Ovary (tissue), 9 donors: ENCODE results near the gene FRMD4A. TPM values are rescaled to one million over a fixed set of nuclear protein-coding genes. Genes with fewer than 3 reads are reported as not detected.

Experiments
- DNase-seq, 5 donors: peaks; one replicate each; pipeline ENCODE4 v3.0.0-alpha.2; 2019 to 2020
- H3K27ac ChIP-seq, 2 donors: fragments of 200-600 bp; one replicate each; pipeline versions ENCODE4 v1.5.1 to v1.8.0; 2019 to 2022
- H3K27me3 ChIP-seq: fragments of 200-600 bp; one replicate; pipeline ENCODE4 v1.8.0; 2022
- H3K36me3 ChIP-seq: fragments of 200-600 bp; sonication (generic); one replicate; pipeline ENCODE4 v1.5.1; 2019
- H3K4me1 ChIP-seq: one replicate; pipeline ENCODE4 v1.8.1; 2013; ENCODE audit warnings: mild to moderate bottlenecking, moderate library complexity; ENCODE audit not compliant: insufficient read depth
- H3K4me3 ChIP-seq: fragments of 200-600 bp; sonication (generic); one replicate; pipeline ENCODE4 v1.5.1; 2017
- H3K9me3 ChIP-seq, 2 donors: fragments of 200-600 bp in 1 of 2; sonication (generic) in 1 of 2; one replicate each; pipeline versions ENCODE4 v1.5.1 to v1.8.1; 2013 to 2019; ENCODE audit warnings: mild to moderate bottlenecking in 1 of 2, moderate library complexity in 1 of 2
- EP300 ChIP-seq: sonication (generic); formaldehyde crosslinking; IDR thresholded peaks from one replicate; pipeline ENCODE4 v1.6.1; 2017; ENCODE audit warnings: antibody characterized with exemption
- POLR2A ChIP-seq: fragments of 450-650 bp; IDR thresholded peaks from one replicate; pipeline ENCODE4 v1.6.1; 2017; ENCODE audit warnings: antibody characterized with exemption, mild to moderate bottlenecking, moderate library complexity
- WGBS, 3 donors: extraction: QIAGEN DNeasy Blood & Tissue Kit in 1 of 3; methylation state at CpG; one replicate each; pipeline versions ENCODE4 v1.1.5 to v1.1.7; 2013 to 2017; 5-methylcytosine and 5-hydroxymethylcytosine counted together
- intact Hi-C, 4 donors: fragments of 100-400 bp; cut with DNase I; formaldehyde crosslinking; loops; one replicate each; pipeline versions ENCODE4 v1.11.0 to v1.15.1; 2022 to 2023
- polyA plus RNA-seq, 2 donors: library from polyadenylated mRNA; stranded (reverse); fragments of 200-250 nt in 1 of 2; fragments of 350-450 nt in 1 of 2; fragmentation: Illumina TruSeq in 1 of 2; extraction: RNeasy Lipid Tissue Mini Kit (QIAGEN cat#74804) in 1 of 2; gene quantifications; one replicate each; pipeline ENCODE4 v1.2.3, GENCODE V29; 2013 to 2014
- total RNA-seq, 7 donors: library from RNA; depleted of rRNA in 2 of 7; stranded (reverse); fragments of >200 nt in 2 of 7; fragmentation: NEBNext Ultra II Directional in 3 of 7; extraction: Animal tissue kit (Norgen Biotek cat#: 25700) in 3 of 7; gene quantifications; one replicate each; pipeline versions ENCODE4 v1.1.0 to v1.2.4, GENCODE V29; 2016 to 2023
- TF ChIP-seq, protein P1 (sequence below), 3 donors: fragments of 450-650 bp in 2 of 3; fragments of 200-600 bp in 1 of 3; IDR thresholded peaks; one replicate each; pipeline versions ENCODE4 v1.5.1 to v1.8.0; 2016 to 2022; ENCODE audit warnings: antibody characterized with exemption in 3 of 3, mild to moderate bottlenecking in 1 of 3
- donor health status: DM: no; HTN: no; CAD: no; lungs with moderate emphysema.
- donor health status: DM: no; HTN: no; CAD: no.
- donor health status: Bipolar disorder and iron deficiency.
- donor health status: DM: yes; HTN: yes; CAD: no.
- donor health status: DM: no; HTN: no; CAD: no.
- donor health status: DM: yes; HTN: yes; CAD: no.

FRMD4A gene
- total and polyA plus RNA-seq, 9 donors, result 5.5 to 24.7 (median 11.3) TPM

DNA sequence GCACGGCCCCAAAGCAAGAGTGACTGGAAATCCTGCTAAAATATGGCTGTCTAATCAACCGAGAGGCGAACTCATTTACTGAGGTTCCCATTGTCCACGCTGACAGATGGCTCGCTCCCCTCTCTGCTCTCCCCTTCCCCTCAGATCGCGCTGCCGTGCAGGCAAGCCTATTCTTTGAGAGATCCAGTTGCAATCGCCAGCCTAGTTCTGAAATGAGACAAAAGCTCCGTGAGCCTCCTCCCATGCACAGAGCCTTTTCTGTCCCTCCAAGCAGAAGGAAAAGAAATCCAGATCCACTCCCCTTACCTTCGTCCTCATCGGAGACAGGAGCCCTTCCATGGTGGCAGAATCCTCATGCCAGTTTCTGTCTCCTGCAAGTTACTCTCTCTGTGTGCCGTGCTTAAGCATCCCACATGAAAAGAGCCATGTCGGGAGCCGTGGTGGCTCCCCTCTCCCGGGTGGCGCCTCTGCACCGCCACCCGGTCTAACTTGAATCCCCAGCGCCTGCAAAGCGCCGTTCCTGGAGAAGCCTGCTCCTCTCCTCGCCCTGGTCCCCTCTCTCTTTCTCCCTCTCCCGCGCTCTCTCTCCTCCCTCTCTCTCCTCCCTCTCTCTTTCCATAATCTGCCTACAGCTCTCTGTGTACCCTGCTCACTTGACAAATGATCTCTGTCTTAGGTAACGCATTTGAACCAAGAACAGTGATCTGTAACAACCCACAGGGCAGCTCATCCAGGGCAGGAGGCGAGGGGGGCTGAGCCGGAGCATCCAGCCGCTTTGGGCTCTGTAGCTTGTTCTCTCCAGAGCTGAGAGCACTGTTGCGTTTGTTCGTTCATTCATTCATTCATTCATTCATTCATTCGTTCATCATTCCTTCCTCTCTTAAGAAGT, 156.8 kb downstream of the FRMD4A start:
- no peak overlapping the region for H3K27ac ChIP-seq
- peak overlapping the region; percentile 25 for H3K4me3 ChIP-seq
- TF ChIP-seq, protein P1, sequence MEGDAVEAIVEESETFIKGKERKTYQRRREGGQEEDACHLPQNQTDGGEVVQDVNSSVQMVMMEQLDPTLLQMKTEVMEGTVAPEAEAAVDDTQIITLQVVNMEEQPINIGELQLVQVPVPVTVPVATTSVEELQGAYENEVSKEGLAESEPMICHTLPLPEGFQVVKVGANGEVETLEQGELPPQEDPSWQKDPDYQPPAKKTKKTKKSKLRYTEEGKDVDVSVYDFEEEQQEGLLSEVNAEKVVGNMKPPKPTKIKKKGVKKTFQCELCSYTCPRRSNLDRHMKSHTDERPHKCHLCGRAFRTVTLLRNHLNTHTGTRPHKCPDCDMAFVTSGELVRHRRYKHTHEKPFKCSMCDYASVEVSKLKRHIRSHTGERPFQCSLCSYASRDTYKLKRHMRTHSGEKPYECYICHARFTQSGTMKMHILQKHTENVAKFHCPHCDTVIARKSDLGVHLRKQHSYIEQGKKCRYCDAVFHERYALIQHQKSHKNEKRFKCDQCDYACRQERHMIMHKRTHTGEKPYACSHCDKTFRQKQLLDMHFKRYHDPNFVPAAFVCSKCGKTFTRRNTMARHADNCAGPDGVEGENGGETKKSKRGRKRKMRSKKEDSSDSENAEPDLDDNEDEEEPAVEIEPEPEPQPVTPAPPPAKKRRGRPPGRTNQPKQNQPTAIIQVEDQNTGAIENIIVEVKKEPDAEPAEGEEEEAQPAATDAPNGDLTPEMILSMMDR (IDR thresholded peaks at IDR 0.05), result no peak
- TF ChIP-seq POLR2A (no peak), EP300 (no peak)
- H3K27me3 ChIP-seq, result no peaks in the 10 kb centered on the region
- WGBS, 3 donors, result 1 to 2% (median 1%) methylated on average over 32 of the region's 32 CpGs
- no peaks in the 10 kb centered on the region for H3K36me3 ChIP-seq
- peak in 1 of 5 donors; percentile 20 for DNase-seq
- intact Hi-C loops, result no loop called here
- no peaks in the 10 kb centered on the region for H3K4me1 ChIP-seq
- H3K9me3 ChIP-seq, result no peaks in the 10 kb centered on the region

DNA sequence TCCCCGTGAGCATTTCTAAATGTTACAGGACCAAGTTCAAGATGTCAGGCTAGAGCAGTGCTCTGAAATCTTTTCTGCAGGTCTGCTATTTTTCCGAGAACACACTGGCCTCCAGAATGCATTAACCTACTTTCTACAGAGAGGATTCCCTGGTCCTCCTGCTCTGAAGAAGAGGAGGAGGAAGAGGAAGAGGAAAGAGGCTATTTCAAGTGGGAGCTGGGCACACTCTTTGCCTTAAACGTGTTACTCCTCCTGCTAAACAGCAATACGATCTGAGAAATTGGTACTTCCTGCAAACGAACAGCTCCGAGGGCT, 157.4 kb downstream of the FRMD4A start:
- Histone ChIP-seq H3K27ac (no peak overlapping the region), H3K27me3 (no peaks in the 10 kb centered on the region), H3K4me1 (no peaks in the 10 kb centered on the region), H3K36me3 (no peaks in the 10 kb centered on the region), H3K4me3 (peak overlapping the region; percentile 25), H3K9me3 (no peaks in the 10 kb centered on the region)
- 1 to 2% (median 1%) methylated on average over 6 of the region's 6 CpGs for WGBS, 3 donors
- intact Hi-C loops, result no loop called here
- TF ChIP-seq, protein P1 (IDR thresholded peaks at IDR 0.05), result no peak
- TF ChIP-seq EP300, result no peak
- TF ChIP-seq POLR2A, result no peak
- DNase-seq, result no peak

DNA sequence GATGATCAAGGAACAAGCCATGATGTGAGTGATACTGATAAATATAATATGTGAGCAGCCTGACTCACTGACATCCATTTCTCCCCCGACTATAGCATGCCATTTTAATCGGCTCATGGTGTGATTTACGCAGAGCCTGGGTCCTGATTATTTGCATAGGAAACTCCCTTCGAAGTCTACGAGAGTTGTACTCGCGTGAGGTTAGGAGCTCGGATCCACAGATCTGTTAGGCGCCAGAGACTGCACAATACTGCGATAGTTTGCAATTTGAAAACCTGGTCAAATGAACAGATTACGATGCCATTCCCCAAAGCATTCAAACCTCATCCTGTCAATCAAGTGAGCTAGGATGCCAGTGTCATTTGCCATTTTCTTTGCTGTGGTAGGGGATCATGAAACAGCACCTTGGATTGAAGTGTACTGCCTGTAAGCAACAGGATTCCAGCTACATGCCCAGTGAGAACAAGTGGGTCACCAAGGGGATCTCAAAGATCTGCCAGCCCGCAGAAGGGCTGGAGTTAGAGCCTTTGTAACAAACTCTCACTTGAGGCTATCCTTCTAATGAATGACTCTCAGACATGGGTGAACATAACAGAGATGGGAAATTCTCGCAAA, 158.3 kb downstream of the FRMD4A start:
- no peaks in the 10 kb centered on the region for H3K4me1 ChIP-seq
- no peak overlapping the region for H3K27ac ChIP-seq
- intact Hi-C loops, result no loop called here
- H3K27me3 ChIP-seq, result no peaks in the 10 kb centered on the region
- TF ChIP-seq EP300, result no peak
- TF ChIP-seq, protein P1 (IDR thresholded peaks at IDR 0.05), result no peak
- TF ChIP-seq POLR2A, result no peak
- H3K4me3 ChIP-seq, result no peak overlapping the region
- H3K9me3 ChIP-seq, result no peaks in the 10 kb centered on the region
- H3K36me3 ChIP-seq, result no peaks in the 10 kb centered on the region
- WGBS, 3 donors, result 80 to 85% (median 85%) methylated on average over 13 of the region's 13 CpGs
- DNase-seq, result no peak

DNA sequence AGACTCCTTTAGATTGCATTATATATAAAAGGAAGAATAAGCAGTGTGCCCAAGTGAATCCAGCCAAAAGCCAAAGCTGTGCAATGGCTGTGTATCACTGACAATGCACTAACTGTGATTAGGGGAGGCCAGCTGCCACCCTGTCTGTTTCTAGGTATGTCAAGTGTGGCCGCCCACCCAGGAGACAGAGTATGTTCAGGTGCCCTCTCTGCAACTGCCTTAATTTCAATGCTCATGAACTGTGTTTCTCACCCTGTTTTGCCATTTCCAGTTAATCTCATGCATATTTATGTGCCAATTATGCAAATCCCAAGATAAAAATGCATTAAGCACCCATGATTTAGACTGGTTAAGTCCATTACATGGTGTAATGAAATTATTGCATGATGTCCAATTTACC, 159.4 kb downstream of the FRMD4A start:
- intact Hi-C loops, result no loop called here
- H3K4me1 ChIP-seq, result no peaks in the 10 kb centered on the region
- DNase-seq, result no peak
- no peaks in the 10 kb centered on the region for H3K36me3 ChIP-seq
- H3K4me3 ChIP-seq, result no peak overlapping the region
- 96 to 100% (median 100%) methylated on average over 1 of the region's 1 CpG for WGBS, 3 donors
- no peaks in the 10 kb centered on the region for H3K27me3 ChIP-seq
- TF ChIP-seq EP300 (no peak), POLR2A (no peak)
- TF ChIP-seq, protein P1 (IDR thresholded peaks at IDR 0.05), result no peak
- no peaks in the 10 kb centered on the region for H3K9me3 ChIP-seq
- no peak overlapping the region for H3K27ac ChIP-seq
